HG02623 (cell line): Measurements from ENCODE around the gene FBXL3.
"Not testable (repeated sequence)": the region's sequence is repeated elsewhere in the genome, so short reads cannot be mapped to it uniquely, and the experiment has no call there.

ENCODE experiments used
- ATAC-seq: cut with Tn5 transposase; IDR thresholded peaks from one replicate; pipeline ENCODE4 v1.9.1; 2021; ENCODE audit warnings: moderate library complexity; ENCODE audit not compliant: unreplicated experiment

The FBXL3 gene

DNA sequence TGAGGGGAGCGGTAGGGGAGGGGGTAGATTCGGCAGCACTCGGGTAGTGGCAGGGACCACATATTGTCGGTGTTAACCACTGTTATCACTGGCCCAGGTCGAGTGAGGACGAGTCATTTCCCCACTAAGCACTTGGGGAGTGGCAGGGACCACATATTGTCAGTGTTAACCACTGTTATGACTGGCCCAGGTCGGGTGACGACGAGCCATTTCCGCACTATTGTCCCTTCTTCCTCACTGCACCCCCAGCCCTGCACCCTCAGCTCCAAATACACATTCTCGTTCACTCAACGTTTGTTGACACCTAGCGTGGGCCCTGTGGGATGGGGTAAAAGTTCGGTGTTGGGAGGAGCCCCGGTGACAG, 35.5 kb downstream of the FBXL3 start:
- ATAC-seq: peak; percentile 36

DNA sequence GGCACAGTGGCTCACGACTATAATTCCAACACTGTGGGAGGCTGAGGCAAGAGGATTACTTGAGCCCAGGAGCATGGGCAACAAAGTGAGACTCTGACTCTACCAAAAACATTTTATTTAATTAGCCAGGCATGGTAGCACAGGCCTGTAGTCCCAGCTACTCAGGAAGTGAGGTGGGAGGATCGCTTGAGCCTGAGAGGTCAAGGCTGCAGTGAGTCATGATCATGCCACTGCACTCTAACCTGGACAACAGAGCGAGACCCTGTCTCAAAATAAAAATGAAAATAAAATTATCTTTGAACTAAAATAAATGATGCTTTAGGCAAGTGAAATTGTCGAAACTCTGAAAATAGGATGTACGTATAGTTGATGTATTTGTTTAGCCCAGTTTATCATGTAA, 43.3 kb downstream of the FBXL3 start:
- ATAC-seq: no peak

DNA sequence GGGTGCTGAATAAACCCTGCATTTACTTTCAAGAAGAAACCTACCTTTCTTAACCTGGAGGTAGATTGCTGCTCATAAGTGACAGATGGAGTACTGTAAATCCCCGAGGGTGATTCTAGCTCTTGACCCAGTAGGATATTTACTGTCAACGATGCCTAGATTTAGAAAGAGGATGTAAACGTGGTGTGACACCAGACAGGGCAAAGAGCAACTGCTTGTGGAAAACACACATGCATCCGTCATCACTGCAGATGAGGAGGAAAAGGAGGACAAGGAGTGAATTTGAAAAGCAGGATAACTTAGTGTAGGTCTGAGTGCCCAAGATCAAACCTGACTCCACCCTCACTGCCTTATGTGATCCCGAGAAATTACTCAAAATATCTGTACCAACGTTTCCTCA, 44.9 kb downstream of the FBXL3 start:
- no peak for ATAC-seq

DNA sequence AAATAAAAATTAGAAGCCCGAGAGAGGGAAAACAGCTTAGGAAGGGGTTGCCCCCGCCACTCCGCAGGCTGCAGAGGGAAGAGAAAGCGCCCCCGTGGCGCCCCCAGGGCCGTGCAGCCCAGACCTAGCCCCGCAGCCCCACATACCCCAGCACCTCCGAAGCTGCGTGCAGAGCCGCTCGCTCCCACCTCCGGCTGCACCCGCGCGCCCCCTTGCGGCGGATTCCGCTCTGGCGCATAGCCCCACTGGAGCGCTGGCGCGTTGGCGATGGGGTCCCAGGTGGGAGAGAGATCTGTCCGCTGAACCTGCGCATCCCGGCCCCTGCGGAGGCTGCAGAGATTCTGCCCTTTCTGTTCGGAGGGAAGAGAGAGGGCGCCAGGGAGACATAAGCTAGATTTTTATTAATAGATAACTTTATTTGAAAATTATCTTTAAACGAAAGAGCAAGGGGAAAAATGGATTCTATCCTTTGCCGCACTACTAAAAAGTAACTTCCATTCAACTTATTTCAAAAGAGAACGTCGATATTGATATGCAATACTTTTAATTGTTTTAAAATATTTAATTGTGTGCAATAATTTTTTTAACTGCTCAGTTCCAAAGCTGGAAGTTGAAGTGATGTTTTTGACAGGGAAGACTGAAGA, 46.8 kb downstream of the FBXL3 start:
- ATAC-seq: peak; percentile 100

DNA sequence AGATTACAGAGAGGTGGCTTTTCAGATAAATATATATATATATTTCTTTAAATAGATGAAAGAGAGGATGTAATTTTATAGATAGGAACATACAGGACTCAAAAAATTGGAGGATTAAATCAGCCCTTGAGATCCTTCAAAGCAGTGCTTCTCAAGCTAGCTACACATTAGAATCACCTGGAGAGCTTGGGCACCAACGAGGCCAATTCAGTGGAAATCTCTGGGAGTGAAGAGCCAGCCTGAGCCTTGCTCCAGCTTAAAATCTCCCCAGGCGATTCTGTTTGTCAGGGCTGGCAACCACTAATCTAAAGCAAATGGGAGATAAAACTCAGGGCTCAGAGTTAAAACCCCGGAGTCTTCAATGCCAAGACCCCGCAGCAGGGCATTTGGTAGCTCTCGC, 50.0 kb downstream of the FBXL3 start:
- no peak for ATAC-seq

DNA sequence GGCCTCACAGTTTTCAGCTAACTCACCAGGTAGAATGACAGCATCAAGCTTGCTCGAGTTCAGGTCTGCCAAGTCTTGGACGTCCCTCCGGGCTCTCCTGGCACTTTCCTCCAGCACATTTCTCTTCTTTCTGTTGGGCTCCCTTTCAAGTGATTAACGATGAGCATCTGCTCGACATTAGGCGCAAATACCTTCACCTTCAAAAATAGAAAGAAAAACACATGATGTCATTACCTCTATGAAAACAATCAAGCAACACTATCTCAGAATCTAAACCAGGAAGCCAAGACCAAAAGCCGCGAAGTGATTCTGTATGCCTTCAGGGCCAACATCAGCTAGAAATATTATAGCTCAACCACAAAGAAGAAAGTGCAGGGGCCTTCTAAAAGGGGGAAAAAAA, 50.5 kb downstream of the FBXL3 start:
- no peak for ATAC-seq

DNA sequence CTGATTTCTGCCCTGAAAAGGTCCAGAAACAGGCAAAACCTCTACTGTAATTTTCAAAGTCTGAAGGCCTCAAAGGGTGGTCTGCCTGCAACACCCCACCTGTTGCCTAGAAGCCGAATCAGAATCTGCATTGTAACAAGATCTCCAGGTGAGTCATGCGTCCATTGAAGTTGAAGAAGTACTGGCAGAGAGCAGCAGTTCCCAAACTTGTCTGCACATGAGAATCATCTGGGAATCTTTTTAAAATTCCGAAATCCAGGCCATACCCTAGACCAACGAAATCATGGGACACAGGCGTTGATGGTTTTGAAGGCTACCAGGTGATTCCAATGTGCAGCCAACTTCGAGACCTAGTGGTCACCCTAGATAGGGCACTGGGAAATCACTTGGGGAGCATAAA, 51.1 kb downstream of the FBXL3 start:
- ATAC-seq: no peak

DNA sequence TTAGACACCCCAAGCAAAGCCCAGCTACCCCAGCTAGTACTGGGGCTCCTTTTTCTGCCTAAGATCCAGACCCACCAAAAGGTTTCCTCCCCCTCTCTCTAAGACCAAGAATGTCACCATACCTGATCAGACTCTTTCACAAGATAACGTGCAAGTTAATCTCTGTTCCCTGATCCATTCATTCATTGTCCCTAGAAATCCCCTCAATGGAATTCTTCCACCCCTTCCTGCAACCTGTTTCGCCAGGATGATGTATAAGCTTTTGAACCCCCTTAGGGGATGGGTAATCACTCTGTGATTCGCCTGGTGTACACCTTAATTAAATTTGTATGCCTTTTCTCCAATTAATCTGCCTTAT, 52.4 kb downstream of the FBXL3 start:
- no peak for ATAC-seq

DNA sequence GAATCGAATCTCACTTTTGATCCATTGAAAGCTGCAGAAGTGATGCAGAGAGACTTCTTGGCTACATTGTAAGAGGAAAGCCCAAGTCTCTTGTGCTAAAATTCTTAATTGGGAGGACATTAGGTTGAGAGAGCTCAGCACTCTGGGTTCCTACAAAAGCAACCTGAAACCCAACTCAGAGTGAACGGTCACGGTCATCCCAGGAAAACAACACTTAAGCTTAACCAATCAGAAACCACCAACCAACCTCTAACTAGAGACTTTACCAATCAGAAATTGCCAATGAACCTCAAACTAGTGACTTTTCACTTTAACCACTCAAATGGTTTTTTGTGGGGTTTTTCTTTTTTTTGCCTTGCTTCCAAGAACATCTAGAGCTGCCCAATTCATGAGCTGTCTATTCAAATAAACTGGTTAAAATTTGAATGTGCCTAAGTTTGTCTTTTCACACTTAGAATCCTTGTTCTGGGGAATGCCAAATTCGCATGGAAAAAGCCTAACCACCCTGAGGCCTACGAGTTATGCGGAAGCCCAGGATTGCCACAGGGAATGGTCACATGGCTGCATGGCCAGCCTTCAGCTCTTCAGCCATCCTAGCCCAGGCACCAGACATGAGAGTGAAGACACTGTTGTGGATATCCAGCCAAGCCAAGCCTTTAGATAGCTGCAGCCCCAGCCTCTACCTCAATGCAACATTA, 52.9 kb downstream of the FBXL3 start:
- no peak for ATAC-seq

DNA sequence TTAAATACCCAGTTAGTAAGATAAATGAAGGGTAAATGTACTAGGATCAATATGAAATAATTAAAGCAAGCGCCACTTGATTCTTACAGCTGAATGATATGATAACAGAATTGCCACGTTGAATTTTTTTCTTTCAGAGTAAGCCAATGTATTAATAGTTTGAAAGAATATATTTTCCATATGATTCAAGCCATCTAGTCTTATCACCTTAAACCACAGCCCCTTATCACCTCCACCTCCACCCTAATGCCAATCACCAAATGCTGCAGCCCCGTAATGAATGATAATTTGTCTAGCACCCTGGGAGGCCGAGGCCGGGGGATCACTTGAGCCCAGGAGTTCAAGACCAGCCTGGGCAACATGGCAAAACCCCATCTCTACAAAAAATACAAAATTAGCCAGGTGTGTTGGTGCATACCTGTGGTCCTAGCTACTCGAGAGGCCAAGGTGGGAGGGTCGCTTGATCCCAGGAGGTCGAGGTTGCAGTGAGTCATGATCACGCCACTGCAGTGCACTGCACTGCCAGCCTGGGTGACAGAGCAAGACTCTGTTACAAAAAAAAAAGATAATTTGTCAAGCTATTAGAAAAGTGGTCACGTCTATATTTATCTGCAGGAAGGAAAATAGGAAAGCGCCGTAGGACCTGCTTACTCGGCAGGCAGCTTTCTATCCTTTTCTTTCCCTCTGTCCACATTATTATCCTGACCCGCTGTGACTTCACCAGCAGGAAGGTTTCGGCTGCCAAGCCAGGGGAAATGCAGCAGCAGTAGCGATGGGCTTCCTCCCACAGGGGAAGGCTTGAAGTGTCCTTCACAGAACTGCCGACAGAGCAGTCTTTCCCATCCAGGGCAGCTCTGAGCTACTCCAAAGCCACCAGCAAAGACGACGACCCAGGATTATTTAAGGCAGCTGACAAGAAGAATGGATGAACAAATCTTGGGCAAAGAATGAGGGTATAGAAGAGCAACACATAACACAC, 54.8 kb downstream of the FBXL3 start:
- no peak for ATAC-seq

DNA sequence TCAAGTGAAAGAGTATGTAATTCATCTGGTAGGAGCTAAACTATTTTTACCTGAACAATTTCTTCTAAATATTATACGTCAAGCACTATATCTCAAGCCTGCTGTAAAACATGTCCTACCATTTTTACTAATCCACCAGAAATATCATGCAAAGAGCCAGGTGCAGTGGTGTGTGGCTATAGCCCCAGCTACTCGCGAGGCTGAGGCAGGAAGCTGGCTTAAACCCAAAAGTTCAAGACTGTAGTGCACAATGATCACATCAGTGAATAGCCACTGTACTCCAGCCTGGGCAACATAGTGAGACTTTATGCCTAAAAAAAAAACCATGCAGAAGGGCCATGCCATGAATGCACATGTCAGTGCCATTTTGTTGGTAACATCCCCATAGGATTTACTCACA, 55.7 kb downstream of the FBXL3 start:
- peak; percentile 41 for ATAC-seq

DNA sequence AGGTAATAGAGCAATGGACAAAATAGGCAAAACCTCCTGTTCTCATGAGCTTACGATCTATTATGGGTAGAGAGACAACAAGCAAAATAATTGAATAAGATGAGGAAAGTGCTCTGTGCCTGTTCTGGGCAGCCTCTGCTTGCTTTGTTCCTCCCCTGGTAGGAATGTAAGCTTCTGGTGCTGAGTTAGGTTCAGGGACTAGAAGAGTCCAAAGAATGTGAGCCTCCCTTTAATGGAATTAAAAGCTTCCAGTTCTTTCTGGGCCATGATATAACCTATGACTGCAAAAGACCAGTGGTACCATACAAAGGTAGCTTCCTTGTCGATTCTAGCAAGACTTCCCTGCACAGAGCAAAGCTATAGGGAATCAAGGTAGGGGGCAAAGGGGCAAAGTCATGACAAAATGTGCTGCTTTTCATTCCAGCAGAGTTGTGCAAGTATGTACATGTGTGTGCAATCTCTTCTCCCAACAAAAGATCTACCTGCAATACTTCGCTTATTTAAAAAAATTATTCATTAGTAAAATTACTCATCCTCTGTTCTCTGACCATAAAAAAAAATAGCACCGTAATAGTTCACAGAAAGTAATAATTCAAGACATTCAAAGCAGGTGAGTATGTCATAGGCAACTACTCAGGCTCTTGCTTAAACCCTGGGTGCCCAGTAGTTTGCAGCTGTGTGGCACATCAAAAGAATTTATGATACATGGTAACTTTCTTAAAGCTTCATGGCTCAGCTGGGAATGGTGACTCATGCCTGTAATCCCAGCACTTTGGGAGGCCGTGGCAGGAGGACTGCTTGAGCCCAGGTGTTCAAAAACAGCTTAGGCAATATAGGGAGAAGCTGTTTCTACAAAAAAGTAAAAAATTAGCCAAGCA, 57.2 kb downstream of the FBXL3 start:
- ATAC-seq: no peak

DNA sequence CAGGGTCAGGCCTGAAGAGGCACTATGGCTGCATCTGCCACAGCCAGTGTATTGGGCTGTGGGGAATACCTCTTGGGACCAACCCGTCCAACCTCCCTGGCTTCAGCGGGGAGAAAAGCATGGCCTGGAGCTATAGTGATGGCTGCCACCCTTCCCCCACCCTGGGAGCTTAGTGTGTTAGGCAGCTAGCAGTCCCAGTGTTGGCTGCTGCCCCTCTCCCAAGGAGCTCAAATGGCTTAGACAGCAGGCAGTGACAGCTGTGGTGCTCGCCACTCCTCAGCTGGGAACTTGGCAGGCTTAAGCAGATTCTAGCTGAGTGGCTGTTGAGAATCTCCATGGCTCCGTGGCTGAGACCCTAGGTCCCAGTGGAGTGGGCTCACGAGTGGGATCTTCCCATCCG, 58.9 kb downstream of the FBXL3 start:
- no peak for ATAC-seq

DNA sequence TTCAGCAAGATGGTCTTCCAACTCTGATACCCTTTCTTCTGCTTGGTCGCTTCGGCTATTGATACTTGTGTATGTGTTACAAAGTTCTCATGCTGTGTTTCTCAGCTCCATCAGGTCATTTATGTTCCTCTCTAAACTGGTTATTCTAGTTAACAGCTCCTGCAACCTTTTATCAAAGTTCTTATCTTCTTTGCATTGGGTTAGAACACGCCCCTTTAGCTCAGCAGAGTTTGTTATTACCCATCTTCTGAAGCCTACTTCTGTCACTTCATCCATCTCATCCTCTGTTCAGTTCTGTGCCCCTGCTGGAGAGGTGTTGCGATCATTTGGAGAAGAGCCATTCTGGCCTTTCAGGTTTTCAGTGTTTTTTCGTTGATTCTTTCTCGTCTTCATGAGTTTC, 59.9 kb downstream of the FBXL3 start:
- no peak for ATAC-seq

DNA sequence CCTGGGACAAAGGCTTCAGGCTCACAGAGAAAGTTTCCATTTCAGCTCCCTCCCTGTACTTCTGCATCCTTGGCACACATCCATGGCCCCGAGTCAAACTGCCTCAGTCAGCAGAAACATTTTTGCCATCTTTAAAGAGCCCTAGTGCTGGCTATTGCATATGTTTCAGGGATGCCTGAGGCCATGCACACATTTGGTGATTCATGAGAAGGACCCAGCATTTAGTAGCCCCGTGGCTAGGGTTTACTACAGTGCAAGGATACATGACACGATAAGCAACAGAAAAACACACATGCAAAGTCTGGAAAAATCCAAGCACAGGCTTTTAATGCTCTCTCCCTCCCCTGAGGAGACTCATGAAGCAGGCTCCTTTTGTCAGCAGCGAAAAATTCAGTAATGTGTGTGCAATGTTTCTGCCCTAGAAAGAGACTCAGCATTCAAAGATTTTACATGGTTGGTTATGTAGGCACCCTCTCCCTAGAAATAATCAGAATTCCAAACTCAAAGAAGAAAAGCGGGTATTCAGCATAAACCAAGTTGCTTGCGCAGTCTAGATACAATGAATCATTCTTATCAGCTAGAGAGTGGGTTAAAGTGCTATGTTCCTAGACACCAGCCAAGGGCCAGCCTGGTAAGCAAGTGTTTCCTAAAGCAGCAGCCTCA, 61.1 kb downstream of the FBXL3 start:
- ATAC-seq: no peak

DNA sequence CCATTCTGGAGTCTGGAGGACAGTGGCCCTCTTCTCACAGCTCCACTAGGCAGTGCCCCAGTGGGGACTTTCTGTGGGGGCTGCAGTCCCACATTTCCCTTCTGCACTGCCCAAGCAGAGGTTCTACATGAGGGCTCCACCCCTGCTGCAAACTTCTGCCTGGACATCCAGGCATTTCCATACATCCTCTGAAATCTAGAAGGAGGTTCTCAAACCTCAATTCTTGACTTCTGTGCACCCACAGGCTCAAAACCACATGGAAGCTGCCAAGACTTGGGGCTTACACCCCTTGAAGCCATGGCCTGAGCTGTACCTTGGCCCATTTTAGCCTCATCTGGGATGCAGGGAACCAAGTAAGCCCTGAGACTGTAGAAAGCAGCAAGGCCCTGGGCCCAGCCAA, 67.2 kb downstream of the FBXL3 start:
- ATAC-seq: not testable (repeated sequence)

DNA sequence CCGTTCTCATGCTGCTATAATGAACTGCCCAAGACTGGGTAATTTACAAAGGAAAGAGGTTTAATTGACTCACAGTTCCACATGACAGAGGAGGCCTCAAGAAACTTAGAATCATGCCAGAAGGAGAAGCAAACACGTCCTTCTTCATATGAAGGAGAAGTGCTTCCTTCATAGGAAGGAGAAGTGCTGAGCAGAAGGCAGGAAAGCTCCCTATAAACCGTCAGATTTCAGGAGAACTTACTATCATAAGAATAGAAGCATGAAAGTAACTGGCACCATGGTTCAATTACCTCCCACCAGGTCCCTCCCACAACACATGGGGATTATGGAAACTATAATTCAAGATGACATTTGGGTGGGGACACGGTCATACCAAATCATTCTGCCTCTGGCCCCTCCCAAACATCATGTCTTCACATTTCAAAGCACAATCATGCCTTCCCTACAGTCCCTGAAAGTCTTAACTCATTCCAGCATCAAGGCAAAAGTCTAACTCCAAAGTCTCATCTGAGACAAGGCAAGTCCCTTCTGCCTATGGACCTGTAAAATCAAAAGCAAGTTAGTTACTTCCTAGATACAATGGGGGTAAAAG, 68.0 kb downstream of the FBXL3 start:
- no peak for ATAC-seq

DNA sequence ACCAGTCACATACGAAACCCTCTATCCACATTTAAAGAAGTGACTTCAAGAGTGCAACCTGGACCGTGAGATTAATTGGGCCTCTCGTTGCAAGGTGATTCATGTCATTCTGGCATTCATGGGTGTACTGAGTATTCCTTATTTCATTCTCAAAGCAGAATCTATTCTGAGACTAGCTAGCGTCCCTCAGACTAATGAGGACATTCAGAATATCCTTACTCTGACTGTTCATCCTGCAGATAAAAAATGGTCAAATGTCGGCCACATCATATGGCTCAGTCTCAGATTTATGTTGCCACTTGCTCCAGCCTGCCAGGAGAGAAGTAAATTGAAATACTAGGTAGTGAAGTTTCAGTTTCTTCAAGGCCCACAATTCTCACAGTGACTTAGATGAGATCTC, 71.3 kb downstream of the FBXL3 start:
- no peak for ATAC-seq
